Activated CD8-positive, alpha-beta memory T cell treated with anti-CD3 and anti-CD28 coated beads for 36 hours (primary cell): ENCODE results near the gene HNRNPF. TPM values are rescaled to one million over a fixed set of nuclear protein-coding genes. Genes with fewer than 3 reads are reported as not detected.
"Not testable (repeated sequence)": the region's sequence is repeated elsewhere in the genome, so short reads cannot be mapped to it uniquely, and the experiment has no call there.

Source experiments
- CTCF ChIA-PET: fragments of 350-600 bp; sonication (Branson Sonifier 250); formaldehyde crosslinking; loops from one replicate; lab custom pipeline; 2021; ENCODE audit warnings: antibody characterized with exemption; lab: Charles Lee
- POLR2A ChIA-PET: fragments of 350-600 bp; sonication (Branson Sonifier 250); formaldehyde crosslinking; loops from one replicate; lab custom pipeline; 2021; ENCODE audit warnings: antibody characterized with exemption; lab: Charles Lee
- total RNA-seq, 2 experiments: library from RNA; stranded (reverse); gene quantifications; one replicate each; pipeline ENCODE4 v1.2.3, GENCODE V29; 2021

The HNRNPF gene
- total RNA-seq, 2 experiments from 2014 or later: 544 to 554 TPM

DNA sequence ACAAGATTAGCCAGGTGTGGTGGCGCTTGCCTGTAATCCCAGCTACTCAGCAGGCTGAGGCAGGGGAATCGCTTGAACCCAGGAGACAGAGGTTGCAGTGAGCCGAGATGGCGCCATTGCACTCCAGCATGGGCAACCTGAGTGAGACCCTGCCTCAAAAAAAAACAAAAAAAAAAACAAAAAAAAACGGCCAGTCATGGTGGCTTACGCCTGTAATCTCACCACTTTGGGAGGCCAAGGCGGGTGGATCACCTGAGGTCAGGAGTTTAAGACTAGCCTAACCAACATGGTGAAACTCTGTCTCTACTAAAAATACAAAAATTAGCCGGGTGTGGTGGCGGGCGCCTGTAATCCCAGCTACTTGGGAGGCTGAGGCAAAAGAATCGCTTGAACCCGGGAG is 17.5 kb upstream of the HNRNPF start:
- CTCF ChIA-PET: interaction anchor here (0.6 kb wide), 1 partner anchor 44 kb away, joined by 3 read pairs; no protein-coding TSS in a partner anchor
- POLR2A ChIA-PET: not testable (repeated sequence)

DNA sequence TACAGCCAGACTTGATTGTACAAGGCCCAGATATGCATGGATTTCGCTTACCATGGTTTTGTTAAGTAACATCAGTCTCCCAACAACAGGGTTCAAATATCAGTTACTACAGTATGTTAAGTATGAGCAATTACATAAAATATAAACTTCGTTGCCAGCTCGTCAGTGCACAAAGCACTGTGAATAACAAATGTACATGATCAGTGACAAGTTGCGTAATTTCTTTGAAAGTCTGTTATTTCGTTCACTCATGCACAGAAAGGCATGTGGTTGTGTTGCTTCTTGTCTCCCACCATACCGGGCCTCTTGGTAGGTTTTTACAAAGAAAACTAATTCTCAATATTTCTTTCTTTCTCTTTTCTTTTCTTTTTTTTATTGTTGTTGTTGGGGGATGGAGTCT is 15.4 kb upstream of the HNRNPF start:
- POLR2A ChIA-PET: no interaction called here
- CTCF ChIA-PET: interaction anchor here (1.4 kb wide), 1 partner anchor 20 kb away, joined by 3 read pairs; no protein-coding TSS in a partner anchor

DNA sequence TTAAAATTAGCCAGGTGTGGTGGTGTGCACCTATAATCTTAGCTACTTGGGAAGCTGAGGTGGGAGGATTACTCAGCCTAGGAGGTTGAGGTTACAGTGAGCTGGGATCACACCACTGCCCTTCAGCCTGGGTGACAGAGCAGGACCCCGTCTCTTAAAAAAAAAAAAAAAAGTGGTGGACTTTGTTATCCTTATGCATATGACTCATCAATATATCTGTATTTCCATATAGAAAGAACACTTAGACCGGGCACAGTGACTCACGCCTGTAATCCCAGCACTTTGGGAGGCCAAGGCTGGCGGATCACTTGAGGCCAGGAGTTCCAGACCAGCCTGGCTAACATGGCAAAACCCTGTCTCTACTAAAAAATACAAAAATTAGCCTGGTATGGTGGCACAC is 13.0 kb upstream of the HNRNPF start:
- ChIA-PET POLR2A (interaction anchor here (4.9 kb wide), 1 partner anchor 12 kb away, joined by 27 read pairs; the partner anchor contains the start of gene HNRNPF), CTCF (interaction anchor here (2.8 kb wide), 1 partner anchor 11 kb away, joined by 15 read pairs; the partner anchor contains the start of gene HNRNPF)

DNA sequence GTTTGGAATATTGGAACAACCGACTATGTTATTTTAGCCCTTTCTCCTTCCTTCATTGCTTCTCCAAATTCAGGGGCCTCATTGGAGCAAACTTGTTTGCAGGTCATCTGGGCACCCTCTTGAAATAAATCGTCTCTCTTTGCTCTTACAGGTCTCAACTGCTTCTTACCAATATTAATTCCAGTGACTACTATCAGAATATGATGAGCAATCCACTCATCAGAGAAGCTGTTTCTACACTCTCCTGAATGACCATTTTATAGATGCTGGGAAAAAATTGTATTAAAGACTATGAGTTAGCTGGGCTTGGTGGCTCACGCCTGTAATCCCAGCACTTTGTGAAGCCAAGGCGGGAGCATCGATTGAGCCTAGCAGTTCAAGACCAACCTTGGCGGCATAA is 12.5 kb upstream of the HNRNPF start:
- POLR2A ChIA-PET: interaction anchor here (4.9 kb wide), 1 partner anchor 12 kb away, joined by 27 read pairs; the partner anchor contains the start of gene HNRNPF
- CTCF ChIA-PET: interaction anchor here (2.8 kb wide), 1 partner anchor 11 kb away, joined by 15 read pairs; the partner anchor contains the start of gene HNRNPF

DNA sequence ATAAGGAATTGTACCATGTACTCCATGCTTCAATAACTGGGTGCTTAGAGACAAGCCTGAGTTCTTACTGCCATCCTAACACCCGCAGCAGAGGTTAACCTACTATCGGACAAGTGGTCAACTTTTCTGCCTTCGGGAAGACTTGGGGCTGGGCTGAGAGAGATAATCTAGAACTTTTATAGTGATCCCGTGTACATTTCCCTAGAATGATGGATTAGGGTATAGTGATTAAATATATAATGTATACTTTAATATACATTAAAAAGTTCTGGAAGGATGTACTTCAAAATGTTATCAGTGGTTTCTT is 12.2 kb upstream of the HNRNPF start:
- ChIA-PET POLR2A (interaction anchor here (1.3 to 4.9 kb wide), 5 partner anchors 11 to 128 kb away, joined by 3 to 27 read pairs (median 10); partner anchors contain the start of genes HNRNPF and ZNF487), CTCF (interaction anchor here (0.9 to 2.8 kb wide), 3 partner anchors 10 to 14 kb away, joined by 3 to 15 read pairs (median 6); partner anchors contain the start of gene HNRNPF)

DNA sequence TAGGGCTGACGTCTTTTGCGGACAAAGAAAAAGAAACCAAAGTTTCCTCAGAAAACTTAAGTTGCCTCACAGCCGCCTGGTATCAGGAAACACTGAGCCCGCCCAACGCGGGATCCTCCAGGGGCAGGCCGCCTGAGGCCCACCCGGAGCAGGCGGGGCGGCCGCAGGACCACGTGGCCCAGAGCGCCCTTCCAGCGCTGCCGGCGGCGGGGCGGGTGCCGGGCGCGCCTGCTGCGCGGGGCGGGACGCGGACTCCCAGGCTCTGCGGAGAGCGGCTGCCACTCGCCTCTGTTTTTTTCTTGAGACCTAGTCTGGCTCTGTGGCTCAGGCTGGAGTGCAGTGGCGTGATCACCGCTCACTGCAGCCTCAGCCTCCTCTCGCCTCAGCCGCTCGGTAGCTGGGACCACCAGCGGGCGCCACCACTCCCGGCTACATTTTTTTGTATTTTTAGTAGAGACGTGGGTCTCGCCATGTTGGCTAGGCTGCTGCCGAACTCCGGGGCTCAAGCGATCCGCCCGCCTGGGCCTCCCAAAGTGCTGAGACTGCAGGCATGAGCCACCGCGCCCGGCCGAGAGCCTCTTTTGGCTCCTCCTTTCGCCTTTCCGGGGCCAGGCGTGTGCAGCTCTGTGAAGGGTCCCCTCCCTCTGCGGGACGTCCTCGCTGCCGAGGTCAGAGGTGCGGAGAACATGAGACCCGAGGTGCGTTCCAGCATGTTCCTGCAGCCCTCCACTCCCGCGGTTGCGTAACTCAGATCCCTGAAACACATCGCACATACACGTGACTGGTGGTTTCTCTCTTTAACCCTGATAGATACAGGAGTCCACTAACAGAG is 11.6 kb upstream of the HNRNPF start:
- POLR2A ChIA-PET: interaction anchor here (0.6 to 4.9 kb wide), 7 partner anchors 11 to 320 kb away, joined by 3 to 27 read pairs (median 8); partner anchors contain the start of genes HNRNPF and ZNF487
- CTCF ChIA-PET: interaction anchor here (0.9 to 2.8 kb wide), 3 partner anchors 10 to 13 kb away, joined by 3 to 15 read pairs (median 6); partner anchors contain the start of gene HNRNPF

DNA sequence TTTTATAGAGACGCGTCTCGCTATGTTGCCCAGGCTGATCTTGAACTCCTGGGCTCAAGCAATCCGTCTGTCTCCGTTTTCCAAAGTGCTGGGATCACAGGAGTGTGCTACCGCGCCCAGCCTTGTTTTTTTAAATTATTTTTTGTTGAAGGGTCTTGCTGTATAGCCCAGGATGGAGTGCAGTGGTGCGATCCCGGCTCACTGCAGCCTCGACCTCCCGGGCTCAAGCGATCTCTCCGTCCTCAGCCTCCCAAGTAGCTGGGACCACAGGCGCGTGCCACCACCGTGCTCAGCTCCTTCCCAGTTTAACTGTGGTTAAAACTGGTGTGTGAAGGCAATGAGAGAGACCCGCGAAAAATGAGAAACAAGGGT is 11.0 kb upstream of the HNRNPF start:
- ChIA-PET POLR2A (interaction anchor here (0.6 to 4.9 kb wide), 7 partner anchors 10 to 320 kb away, joined by 3 to 27 read pairs (median 8); partner anchors contain the start of genes HNRNPF and ZNF487), CTCF (interaction anchor here (1.6 to 2.8 kb wide), 2 partner anchors 9 to 13 kb away, joined by 6 to 15 read pairs; partner anchors contain the start of gene HNRNPF)

DNA sequence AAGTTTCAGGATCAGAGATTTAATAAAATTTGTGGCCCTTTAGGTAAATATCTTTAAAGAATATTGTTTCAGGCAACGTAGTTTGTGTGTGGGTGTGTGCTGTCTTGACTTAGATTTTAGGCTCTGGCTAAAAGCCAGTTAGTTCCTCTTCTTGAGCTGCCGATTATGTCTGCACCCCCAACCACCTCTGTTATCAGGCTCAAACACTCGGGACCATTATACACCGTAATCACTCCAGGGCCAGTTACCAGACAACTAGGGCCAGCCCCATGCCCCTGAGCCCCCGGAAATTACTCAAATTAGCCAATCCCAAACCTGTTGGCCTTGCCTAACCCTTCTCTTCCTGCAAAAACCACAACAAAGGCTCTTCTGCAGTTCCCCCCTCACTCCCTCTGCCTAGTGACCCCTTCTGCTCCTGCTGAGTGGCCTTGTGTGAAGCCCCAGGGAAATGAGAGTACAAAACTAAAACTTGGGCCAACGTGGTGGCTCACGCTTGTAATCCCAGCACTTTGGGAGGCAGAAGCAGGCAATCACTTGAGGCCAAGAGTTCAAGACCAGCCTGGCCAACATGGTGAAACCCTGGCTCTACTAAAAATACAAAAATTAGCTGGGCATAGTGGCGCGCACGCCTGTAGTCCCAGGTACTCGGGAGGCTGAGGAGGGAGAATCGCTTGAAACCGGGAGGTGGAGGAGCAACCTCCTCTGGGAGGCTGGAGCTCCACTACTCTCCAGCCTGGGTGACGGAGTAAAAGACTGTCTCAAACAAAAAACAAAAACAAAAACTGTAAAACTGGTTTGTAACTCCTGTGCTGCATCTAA is 9.2 kb upstream of the HNRNPF start:
- ChIA-PET POLR2A (interaction anchor here (1.1 to 4.9 kb wide), 2 partner anchors 8 to 10 kb away, joined by 5 to 27 read pairs; partner anchors contain the start of gene HNRNPF), CTCF (interaction anchor here (1.4 to 1.7 kb wide), 2 partner anchors 12 to 19 kb away, joined by 3 to 4 read pairs; partner anchors contain the start of gene ZNF487)

DNA sequence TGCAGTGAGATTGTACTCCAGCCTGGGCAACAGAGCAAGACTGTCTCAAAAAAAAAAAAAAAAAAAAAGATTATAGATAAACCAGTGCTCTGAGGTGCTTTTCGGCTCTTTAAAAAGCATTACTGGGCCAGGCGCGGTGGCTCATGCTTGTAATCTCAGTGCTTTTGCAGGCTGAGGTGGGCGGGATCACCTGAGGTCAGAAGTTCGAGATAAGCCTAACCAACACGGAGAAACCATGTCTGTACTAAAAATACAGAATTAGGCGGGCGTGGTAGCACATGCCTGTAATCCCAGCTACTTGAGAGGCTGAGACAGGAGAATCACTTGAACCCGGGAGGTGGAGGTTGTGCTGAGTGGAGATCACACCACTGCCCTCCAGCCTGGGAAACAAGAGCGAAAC is 6.6 kb upstream of the HNRNPF start:
- CTCF ChIA-PET: interaction anchor here (0.7 kb wide), 1 partner anchor 147 kb away, joined by 3 read pairs; no protein-coding TSS in a partner anchor
- POLR2A ChIA-PET: no interaction called here

DNA sequence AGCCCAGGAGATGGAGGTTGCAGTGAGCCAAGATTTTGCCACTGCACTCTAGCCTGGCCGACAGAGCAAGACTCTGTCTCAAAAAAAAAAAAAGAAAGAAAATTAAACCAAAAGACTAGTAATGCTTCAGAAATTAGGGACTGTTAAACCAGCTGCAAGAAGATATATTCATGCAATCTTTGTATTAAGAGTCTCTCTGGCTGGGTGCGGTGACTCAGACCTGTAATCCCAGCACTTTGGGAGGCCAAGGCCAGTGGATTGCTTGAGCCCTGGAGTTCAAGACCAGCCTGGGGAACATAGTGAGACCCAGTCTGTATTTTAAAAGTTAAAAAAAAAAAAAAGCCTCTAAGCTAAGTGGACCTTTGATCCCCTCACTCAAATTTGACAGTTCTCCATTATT is 2.5 kb upstream of the HNRNPF start:
- POLR2A ChIA-PET: interaction anchor here (0.7 kb wide), 1 partner anchor 55 kb away, joined by 3 read pairs; no protein-coding TSS in a partner anchor
- CTCF ChIA-PET: interaction anchor here (4.0 kb wide), 1 partner anchor 9 kb away, joined by 15 read pairs; no protein-coding TSS in a partner anchor

DNA sequence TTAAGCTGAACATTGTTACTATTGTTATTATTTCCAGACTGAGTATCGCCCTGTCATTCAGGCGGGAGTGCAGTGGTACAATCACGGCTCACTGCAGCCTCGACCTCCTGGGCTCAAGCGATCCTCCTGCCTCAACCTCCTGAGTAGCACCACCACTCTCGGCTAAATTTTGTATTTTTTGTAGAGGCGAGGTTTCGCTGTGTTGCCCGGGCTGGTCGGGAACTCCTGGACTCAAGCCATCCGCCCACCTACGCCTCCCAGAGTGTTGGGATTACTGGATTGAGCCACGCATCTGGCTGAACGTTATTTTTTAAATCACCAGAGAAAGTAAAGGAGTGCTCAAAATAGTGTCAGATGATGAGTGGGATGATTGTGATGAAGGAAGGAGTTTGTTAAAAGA is 1.4 kb upstream of the HNRNPF start:
- ChIA-PET CTCF (interaction anchor here (1.0 to 4.0 kb wide), 3 partner anchors 9 to 13 kb away, joined by 3 to 15 read pairs (median 3); no protein-coding TSS in a partner anchor), POLR2A (interaction anchor here (0.8 to 2.5 kb wide), 6 partner anchors 10 to 42 kb away, joined by 4 to 27 read pairs (median 6); no protein-coding TSS in a partner anchor)

DNA sequence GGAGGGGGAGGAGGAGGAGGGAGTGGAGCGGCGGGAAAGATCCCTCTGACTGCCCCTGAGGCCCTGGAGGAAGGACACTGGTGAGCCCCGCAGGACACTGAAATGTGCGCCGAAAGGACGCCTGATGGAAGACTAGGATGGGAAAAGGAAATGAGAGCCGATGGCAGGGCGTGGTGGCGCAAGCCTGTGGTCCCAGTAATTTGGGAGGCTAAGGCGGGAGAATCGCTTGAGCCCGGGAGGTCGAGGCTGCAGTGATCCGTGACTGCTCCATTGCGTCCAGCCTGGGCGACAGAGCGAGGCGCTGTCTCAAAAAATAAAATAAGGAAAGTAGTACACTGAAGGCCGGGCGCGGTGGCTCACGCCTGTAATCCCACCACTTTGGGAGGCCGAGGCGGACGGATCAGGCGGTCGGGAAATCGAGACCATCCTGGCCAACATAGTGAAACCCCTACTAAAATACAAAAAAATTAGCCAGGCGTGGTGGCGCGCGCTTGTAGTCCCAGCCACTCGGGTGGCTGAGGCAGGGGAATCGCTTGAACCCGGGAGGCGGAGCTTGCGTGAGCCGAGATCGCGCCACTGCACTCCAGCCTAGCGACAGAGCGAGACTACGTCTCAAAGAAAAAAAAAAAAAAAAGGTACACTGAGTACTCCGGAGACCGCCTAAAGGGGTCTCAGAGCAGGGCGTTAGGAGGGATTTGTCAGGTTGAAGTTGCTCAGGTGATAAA is 561 bp upstream of the HNRNPF start:
- ChIA-PET CTCF (interaction anchor here (0.5 to 4.0 kb wide), 5 partner anchors 8 to 88 kb away, joined by 3 to 15 read pairs (median 3); no protein-coding TSS in a partner anchor), POLR2A (interaction anchor here (0.7 to 2.5 kb wide), 8 partner anchors 8 to 294 kb away, joined by 3 to 27 read pairs (median 6); no protein-coding TSS in a partner anchor)

DNA sequence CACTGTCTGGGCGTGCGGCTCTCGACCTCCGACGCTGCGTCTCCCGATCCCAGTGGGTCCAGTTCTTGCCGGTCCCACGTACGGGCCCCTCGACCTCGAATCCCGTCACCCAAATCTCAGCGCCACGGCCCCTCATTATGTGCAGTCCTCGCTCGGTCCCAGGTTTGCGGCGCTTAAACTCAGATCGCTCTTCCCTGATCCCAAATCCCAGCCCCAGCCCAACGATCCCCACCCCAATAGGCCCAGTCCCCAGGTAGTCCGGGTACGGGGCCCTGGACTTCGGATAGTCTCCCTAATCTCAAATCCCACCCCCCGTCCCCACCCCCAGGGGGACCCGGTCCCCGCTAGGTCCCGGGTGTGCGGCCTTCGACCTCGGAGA is 666 bp downstream of the HNRNPF start:
- ChIA-PET CTCF (interaction anchor here (0.8 to 1.2 kb wide), 2 partner anchors 28 to 49 kb away, joined by 3 to 4 read pairs; partner anchors contain the start of gene ZNF487), POLR2A (interaction anchor here (0.9 to 1.8 kb wide), 5 partner anchors 10 to 18 kb away, joined by 4 to 52 read pairs (median 5); no protein-coding TSS in a partner anchor)

DNA sequence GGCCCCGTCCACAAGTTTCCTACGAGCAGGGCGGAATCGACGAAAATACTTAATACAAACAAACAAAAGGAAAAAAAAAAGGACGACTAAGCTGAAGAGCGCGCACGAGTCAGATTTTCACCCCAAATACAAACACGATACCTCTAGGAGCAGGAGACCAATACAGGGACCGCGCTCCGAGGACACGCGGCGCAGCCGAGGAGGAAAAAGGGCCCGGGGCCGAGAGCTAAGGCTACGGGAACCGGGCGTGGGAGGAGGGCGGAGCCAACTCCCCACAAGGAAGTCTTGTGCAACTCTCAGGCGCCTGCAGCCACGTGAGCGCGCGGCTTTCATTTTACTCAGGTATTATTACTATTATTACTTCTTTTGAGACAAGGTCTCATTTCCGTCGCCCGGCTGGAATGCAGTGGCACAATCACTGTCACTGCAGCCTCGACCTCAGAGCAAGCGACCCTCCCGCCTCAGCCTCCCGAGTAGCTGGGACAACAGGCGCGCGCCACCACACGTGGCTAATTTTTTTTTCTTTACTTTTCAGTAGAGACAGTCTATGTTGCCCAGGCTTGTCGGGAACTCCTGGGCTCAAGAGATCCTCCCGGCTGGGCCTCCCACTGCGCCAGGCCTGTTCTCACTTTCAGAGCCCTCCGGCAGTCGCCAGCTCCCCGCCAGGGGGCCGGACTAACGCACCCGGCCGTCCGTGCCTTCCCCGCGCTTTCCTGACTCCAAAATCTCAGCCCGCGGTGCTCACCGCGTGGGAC is 1.2 kb downstream of the HNRNPF start:
- POLR2A ChIA-PET: interaction anchor here (0.9 to 1.8 kb wide), 6 partner anchors 8 to 17 kb away, joined by 4 to 52 read pairs (median 5); no protein-coding TSS in a partner anchor
- CTCF ChIA-PET: interaction anchor here (0.8 to 1.4 kb wide), 5 partner anchors 9 to 49 kb away, joined by 3 to 6 read pairs (median 4); partner anchors contain the start of gene ZNF487

DNA sequence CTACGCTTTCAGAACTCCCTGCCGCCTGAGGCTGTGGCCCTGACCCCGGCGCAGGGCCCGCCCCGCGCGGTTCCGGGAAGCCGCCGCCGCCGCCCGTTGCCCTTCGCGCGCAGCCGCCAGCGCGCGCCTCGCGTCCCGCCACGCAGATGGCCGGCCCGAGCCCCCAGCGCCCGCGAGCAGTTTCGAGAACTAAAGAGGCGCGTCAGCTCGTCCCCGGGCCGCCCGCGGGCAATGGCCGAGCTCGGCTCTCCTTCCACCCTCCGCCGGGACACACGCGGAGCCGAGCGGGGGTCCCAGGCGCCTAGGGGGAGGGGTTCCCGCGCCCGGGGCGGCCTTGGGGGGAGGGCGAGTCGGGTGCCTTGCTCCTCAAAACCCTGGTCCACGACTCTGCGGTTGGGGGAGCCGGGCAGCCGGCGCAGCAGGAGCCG is 1.8 kb downstream of the HNRNPF start:
- ChIA-PET CTCF (interaction anchor here (0.6 to 1.4 kb wide), 6 partner anchors 9 to 50 kb away, joined by 3 to 6 read pairs (median 4); partner anchors contain the start of gene ZNF487), POLR2A (interaction anchor here (1.1 to 1.8 kb wide), 5 partner anchors 8 to 17 kb away, joined by 4 to 52 read pairs (median 5); no protein-coding TSS in a partner anchor)

DNA sequence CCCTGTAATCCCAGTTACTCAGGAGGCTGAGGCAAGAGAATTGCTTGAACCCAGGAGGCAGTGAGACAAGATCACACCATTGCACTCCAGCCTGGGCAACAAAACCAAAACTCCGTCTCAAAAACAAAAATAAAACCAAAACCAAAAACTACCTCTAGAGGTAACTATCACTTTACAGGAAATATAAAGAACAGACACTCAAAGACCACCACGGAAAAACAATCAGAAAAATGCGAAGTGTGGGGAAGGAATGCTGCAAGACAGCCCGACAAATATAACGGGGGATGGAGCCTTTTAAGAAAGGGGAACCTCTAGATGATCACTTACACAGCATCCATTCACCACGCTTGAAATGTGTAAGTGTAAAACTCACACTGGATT is 4.3 kb downstream of the HNRNPF start:
- CTCF ChIA-PET: interaction anchor here (1.0 to 1.4 kb wide), 2 partner anchors 9 to 57 kb away, joined by 3 read pairs; no protein-coding TSS in a partner anchor
- POLR2A ChIA-PET: interaction anchor here (0.6 to 2.4 kb wide), 5 partner anchors 7 to 144 kb away, joined by 5 to 16 read pairs (median 5); no protein-coding TSS in a partner anchor
